AG04449 (cell line): Measurements from ENCODE around the gene ETV7.
"Not testable (repeated sequence)": the region's sequence is repeated elsewhere in the genome, so short reads cannot be mapped to it uniquely, and the experiment has no call there.

Experiments used
- CTCF ChIA-PET: fragments of 350-600 bp; formaldehyde crosslinking; extraction: SDS; loops from one replicate; lab custom pipeline; 2021; ENCODE audit warnings: antibody characterized with exemption; lab: Yijun Ruan, JAX
- POLR2A ChIA-PET: fragments of 400-600, 350-600 bp; formaldehyde crosslinking; extraction: SDS; loops from one replicate; lab custom pipeline; 2020; ENCODE audit warnings: antibody characterized with exemption, inconsistent platforms; lab: Yijun Ruan, JAX
- DNase-seq: peaks from one replicate; pipeline ENCODE4 v3.0.0-alpha.2; 2010; ENCODE audit warnings: low read depth, low spot score
- H3K4me3 ChIP-seq: 2 replicates; pipeline ENCODE4 v1.5.1; 2011; ENCODE audit warnings: low read depth, mild to moderate bottlenecking, control low read depth, low read length
- CTCF ChIP-seq: IDR thresholded peaks from one replicate; pipeline ENCODE4 v1.5.1; 2011; ENCODE audit warnings: mild to moderate bottlenecking, moderate library complexity, low read length, control low read depth, inconsistent platforms; ENCODE audit not compliant: insufficient read depth; ENCODE audit errors: missing control alignments

Gene ETV7

GRCh38 chr6:36418558-36418957 lies 31.1 kb upstream of the ETV7 start:
- CTCF ChIA-PET = interaction anchor here (1.1 to 1.5 kb wide), 4 partner anchors 21 to 197 kb away, joined by 3 to 4 read pairs (median 3); no protein-coding TSS in a partner anchor
- TF ChIP-seq CTCF = no peak
- POLR2A ChIA-PET = interaction anchor here (0.6 to 0.7 kb wide), 2 partner anchors 257 to 260 kb away, joined by 3 to 4 read pairs; partner anchors contain the start of gene CDKN1A
- no peak overlapping the region for H3K4me3 ChIP-seq
- no peak for DNase-seq

- DNase-seq = no peak
- no peak for TF ChIP-seq CTCF
- ChIA-PET CTCF (interaction anchor here (1.0 to 1.7 kb wide), 4 partner anchors 9 to 74 kb away, joined by 3 to 6 read pairs (median 4); no protein-coding TSS in a partner anchor), POLR2A (no interaction called here)
- H3K4me3 ChIP-seq = no peak overlapping the region
Observed at GRCh38 chr6:36414481-36414880, 27.0 kb upstream of the ETV7 start.

GRCh38 chr6:36413489-36414480 lies 26.3 kb upstream of the ETV7 start:
- H3K4me3 ChIP-seq = no peak overlapping the region
- POLR2A ChIA-PET = no interaction called here
- no peak for DNase-seq
- no peak for TF ChIP-seq CTCF
- CTCF ChIA-PET = interaction anchor here (1.0 to 1.7 kb wide), 3 partner anchors 9 to 73 kb away, joined by 3 to 6 read pairs (median 5); no protein-coding TSS in a partner anchor

- H3K4me3 ChIP-seq, CTCF ChIA-PET, DNase-seq, POLR2A ChIA-PET: not testable (repeated sequence)
Observed at GRCh38 chr6:36409718-36410117, 22.2 kb upstream of the ETV7 start.

GRCh38 chr6:36404164-36404563 lies 16.7 kb upstream of the ETV7 start:
- ChIA-PET POLR2A (no interaction called here), CTCF (no interaction called here)
- H3K4me3 ChIP-seq = no peak overlapping the region
- no peak for TF ChIP-seq CTCF
- DNase-seq = no peak

GRCh38 chr6:36402481-36402880 lies 15.0 kb upstream of the ETV7 start:
- H3K4me3 ChIP-seq = no peak overlapping the region
- DNase-seq = no peak
- TF ChIP-seq CTCF = no peak
- POLR2A ChIA-PET = no interaction called here
- CTCF ChIA-PET = no interaction called here
